C4-2B (cell line): Measurements from ENCODE around the gene ATAD1.

Experiments used
- CTCF ChIP-seq: fragments of 450-650 bp; conservative IDR thresholded peaks from 2 replicates; pipeline ENCODE4 v1.5.1; 2017; ENCODE audit warnings: mild to moderate bottlenecking
- ZFX ChIP-seq: fragments of 450-650 bp; IDR thresholded peaks from 2 replicates; pipeline ENCODE4 v1.6.1; 2017

- TF ChIP-seq CTCF, result no peak
- no peak for TF ChIP-seq ZFX
These were observed 66.8 kb downstream of the ATAD1 start for GRCh38 chr10:87751274-87751673.
